Heart left ventricle (tissue), 13 donors: ENCODE data around the gene MICALL2.

Experiments
- POLR2A ChIP-seq, 2 donors: fragments of 450-650 bp; IDR thresholded peaks; one replicate each; pipeline ENCODE4 v1.6.1; 2017; ENCODE audit warnings: antibody characterized with exemption in 2 of 2, mild to moderate bottlenecking in 2 of 2, moderate library complexity in 2 of 2
- TF ChIP-seq, protein P1 (sequence below), 12 donors: fragments of 200-600 bp; sonication (generic) in 4 of 12; IDR thresholded peaks; one replicate each; pipeline versions ENCODE4 v1.5.0 to v1.8.0; 2018 to 2022; ENCODE audit warnings: antibody characterized with exemption in 12 of 12, mild to moderate bottlenecking in 5 of 12
- donor health status: ischemic (EF 13 %, LVEDD 7.1; RV severe dilation, severe dysfunction).
- donor health status: DM: no; HTN: yes; CAD: no.
- donor health status: DM: no; HTN: no; CAD: no.
- donor health status: ischemic (EF 25% LVEDD 6.9; RV normal size, moderate dysfunction).
- donor health status: ischemic (EF 25% LVEDD 5.7; RV mildly dilated, moderate dysfunction).
- donor health status: ischemic (EF 35%, LVEDD 5.7; RV mildly dilated, moderate dysfunction).
- donor health status: nonischemic (EF 11% LVEDD 7.7; RV severe dilation, severe dysfunction).
- donor health status: DM: yes; HTN: yes; CAD: no.
- donor health status: PGD.
- donor health status: ischemic (EF 29% LVEDD 5.4; RV normal size, mild dysfunction).
- donor health status: nonischemic (EF 23%, LVEDD 6.1; RV moderate dilation, normal function).

DNA sequence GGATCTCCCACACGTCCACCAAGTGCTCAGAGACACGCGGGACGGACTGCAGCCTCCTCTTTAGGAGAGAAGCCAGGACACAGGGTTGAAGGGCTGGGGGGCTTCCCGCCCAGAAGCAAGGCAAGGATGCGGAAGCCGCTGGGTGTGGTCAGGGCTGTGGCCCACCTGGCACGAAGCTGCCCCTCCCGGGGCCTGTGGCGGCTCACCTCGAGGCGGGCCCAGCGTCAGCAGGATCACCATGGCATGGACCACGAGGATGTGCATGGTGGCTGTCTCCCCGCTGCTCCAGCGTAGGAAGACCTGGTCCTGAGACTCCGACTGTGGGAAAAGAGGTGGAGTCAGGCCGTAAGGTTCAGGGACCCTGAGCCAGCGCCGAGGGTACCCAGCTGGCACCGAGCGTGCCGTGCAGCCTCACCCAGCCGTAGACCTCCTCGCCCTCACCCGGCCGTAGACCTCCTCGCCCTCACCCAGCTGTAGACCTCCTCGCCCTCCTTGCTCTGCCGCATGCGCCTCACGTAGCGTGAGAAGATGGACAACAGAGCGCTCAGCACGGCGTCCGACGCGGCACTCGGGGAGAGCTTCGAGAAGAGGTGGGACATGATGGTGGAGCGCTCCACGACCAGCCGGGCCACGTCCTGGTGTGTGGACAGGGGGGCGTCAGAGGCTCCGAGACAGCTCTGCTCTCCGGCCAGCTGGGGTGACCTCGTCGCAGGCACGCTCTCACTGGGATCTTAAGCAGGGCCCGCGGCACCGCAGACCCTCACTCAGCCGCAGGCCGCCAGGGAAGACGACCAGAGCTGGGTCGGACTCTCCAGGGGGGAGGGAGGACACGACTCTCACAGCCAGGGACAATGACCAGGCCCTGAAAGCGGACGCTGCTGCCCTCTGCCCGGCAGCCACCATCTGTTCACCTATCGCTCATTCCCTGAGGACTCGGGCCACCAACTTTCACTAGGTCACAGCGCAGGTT, 24.6 kb upstream of the MICALL2 start:
- no peak for TF ChIP-seq POLR2A (IDR thresholded peaks at IDR 0.05)
- TF ChIP-seq, protein P1, sequence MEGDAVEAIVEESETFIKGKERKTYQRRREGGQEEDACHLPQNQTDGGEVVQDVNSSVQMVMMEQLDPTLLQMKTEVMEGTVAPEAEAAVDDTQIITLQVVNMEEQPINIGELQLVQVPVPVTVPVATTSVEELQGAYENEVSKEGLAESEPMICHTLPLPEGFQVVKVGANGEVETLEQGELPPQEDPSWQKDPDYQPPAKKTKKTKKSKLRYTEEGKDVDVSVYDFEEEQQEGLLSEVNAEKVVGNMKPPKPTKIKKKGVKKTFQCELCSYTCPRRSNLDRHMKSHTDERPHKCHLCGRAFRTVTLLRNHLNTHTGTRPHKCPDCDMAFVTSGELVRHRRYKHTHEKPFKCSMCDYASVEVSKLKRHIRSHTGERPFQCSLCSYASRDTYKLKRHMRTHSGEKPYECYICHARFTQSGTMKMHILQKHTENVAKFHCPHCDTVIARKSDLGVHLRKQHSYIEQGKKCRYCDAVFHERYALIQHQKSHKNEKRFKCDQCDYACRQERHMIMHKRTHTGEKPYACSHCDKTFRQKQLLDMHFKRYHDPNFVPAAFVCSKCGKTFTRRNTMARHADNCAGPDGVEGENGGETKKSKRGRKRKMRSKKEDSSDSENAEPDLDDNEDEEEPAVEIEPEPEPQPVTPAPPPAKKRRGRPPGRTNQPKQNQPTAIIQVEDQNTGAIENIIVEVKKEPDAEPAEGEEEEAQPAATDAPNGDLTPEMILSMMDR (IDR thresholded peaks at IDR 0.05), result no peak
